ENCODE data around the gene SAMD4A.

The SAMD4A gene

GRCh38 chr14:54564868-54565784 is 1.8 kb upstream of the SAMD4A start:
- H3K27me3 ChIP-seq (ENCODE audit: control insufficient read depth, insufficient read depth, low read length, poor library complexity, severe bottlenecking): peaks cover 64% of the 10 kb centered on the region

DNA sequence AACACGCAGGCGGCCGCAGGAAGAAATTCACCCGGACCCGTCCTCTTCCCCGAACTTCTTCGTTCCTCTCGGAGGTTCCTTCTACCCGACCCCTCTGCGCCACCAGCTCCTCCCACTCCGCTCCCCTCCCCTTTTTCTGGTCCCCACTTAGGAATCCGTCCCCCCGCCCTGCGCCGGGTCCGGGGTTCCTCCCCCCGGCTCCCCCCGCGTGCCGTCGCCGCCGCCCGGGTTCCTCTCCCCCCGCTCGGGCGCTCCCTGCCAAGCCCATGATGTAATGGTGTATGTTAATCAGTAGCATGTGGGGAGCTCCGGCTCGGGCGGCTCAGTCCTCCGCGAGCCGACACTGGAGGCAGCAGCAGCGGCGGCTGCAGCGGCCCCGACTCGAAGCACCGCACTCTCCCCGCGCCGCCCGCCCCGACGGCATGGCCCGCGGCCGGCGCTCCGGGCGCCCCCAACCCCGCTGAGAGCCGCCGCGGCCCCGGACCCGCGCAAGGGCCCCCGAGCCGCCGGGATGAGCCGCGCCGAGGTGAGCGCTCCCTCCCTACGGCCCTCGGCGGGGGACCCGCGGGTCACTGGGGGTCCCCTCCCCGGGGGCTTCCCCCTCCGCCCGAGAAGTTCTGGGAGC is 1.0 kb upstream of the SAMD4A start:
- no peaks in the 10 kb centered on the region for H3K9me3 ChIP-seq (ENCODE audit: control insufficient read depth, low read length)
- 0 to 1% methylated on average over 72 of the region's 73 CpGs for WGBS, 2 experiments
- H3K36me3 ChIP-seq (ENCODE audit: control insufficient read depth, insufficient read depth, low read length): no peaks in the 10 kb centered on the region
- peaks cover 67% of the 10 kb centered on the region for H3K27me3 ChIP-seq (ENCODE audit: control insufficient read depth, insufficient read depth, low read length, poor library complexity, severe bottlenecking)
- H3K4me1 ChIP-seq (ENCODE audit: control insufficient read depth, insufficient read depth, low read length): peaks cover 11% of the 10 kb centered on the region
- H3K4me3 ChIP-seq (ENCODE audit: insufficient read depth, low read depth, low read length): peak overlapping the region; percentile 66
- no peak overlapping the region for H3K27ac ChIP-seq (ENCODE audit: insufficient read depth, low read depth, low read length, poor library complexity, severe bottlenecking)

More at GRCh38 chr14:54564868-54565784, 1.8 kb upstream of the SAMD4A start:
- Histone ChIP-seq H3K4me1 (ENCODE audit: control insufficient read depth, insufficient read depth, low read length) (peaks cover 11% of the 10 kb centered on the region), H3K9me3 (ENCODE audit: control insufficient read depth, low read length) (no peaks in the 10 kb centered on the region), H3K4me3 (ENCODE audit: insufficient read depth, low read depth, low read length) (peak overlapping the region; percentile 66), H3K36me3 (ENCODE audit: control insufficient read depth, insufficient read depth, low read length) (no peaks in the 10 kb centered on the region), H3K27ac (ENCODE audit: insufficient read depth, low read depth, low read length, poor library complexity, severe bottlenecking) (no peak overlapping the region)
- 0% methylated on average over 68 to 69 of the region's 69 CpGs for WGBS, 2 experiments

DNA sequence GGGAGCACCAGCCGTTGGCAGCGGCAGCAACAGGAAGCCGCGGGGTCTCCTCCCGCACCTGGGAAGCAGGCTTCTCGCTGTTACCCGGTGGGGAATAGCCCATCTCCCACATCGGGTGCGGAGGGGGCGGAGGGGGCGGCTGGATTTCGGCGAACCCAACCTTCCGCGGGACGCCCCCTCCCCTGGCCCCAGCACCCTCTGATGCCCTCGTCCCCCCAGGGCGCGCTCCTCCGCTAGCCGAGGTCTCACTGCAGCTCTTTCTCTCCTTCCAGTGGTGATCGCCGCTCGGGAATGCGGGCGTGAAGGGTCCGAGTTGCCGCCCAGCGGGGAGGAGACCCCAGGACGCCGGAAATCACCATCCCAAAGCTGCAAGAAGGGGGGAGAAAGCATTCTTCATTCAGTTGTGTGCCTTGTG is 303 bp downstream of the SAMD4A start:
- 0 to 1% methylated on average over 31 of the region's 31 CpGs for WGBS, 2 experiments
- Histone ChIP-seq H3K27me3 (ENCODE audit: control insufficient read depth, insufficient read depth, low read length, poor library complexity, severe bottlenecking) (peaks cover 67% of the 10 kb centered on the region), H3K36me3 (ENCODE audit: control insufficient read depth, insufficient read depth, low read length) (no peaks in the 10 kb centered on the region), H3K4me3 (ENCODE audit: insufficient read depth, low read depth, low read length) (peak overlapping the region; percentile 66), H3K27ac (ENCODE audit: insufficient read depth, low read depth, low read length, poor library complexity, severe bottlenecking) (no peak overlapping the region), H3K9me3 (ENCODE audit: control insufficient read depth, low read length) (no peaks in the 10 kb centered on the region), H3K4me1 (ENCODE audit: control insufficient read depth, insufficient read depth, low read length) (peaks cover 11% of the 10 kb centered on the region)

GRCh38 chr14:54567639-54568561 is 972 bp downstream of the SAMD4A start:
- Histone ChIP-seq H3K27me3 (ENCODE audit: control insufficient read depth, insufficient read depth, low read length, poor library complexity, severe bottlenecking) (peaks cover 62% of the 10 kb centered on the region), H3K9me3 (ENCODE audit: control insufficient read depth, low read length) (no peaks in the 10 kb centered on the region), H3K36me3 (ENCODE audit: control insufficient read depth, insufficient read depth, low read length) (no peaks in the 10 kb centered on the region), H3K4me3 (ENCODE audit: insufficient read depth, low read depth, low read length) (peak overlapping the region; percentile 66), H3K27ac (ENCODE audit: insufficient read depth, low read depth, low read length, poor library complexity, severe bottlenecking) (no peak overlapping the region), H3K4me1 (ENCODE audit: control insufficient read depth, insufficient read depth, low read length) (peaks cover 11% of the 10 kb centered on the region)
- 1 to 2% methylated on average over 66 to 70 of the region's 70 CpGs for WGBS, 2 experiments

- H3K9me3 ChIP-seq (ENCODE audit: control insufficient read depth, low read length): no peaks in the 10 kb centered on the region
- no peaks in the 10 kb centered on the region for H3K36me3 ChIP-seq (ENCODE audit: control insufficient read depth, insufficient read depth, low read length)
- peak overlapping the region; percentile 66 for H3K4me3 ChIP-seq (ENCODE audit: insufficient read depth, low read depth, low read length)
- peaks cover 59% of the 10 kb centered on the region for H3K27me3 ChIP-seq (ENCODE audit: control insufficient read depth, insufficient read depth, low read length, poor library complexity, severe bottlenecking)
- no peak overlapping the region for H3K27ac ChIP-seq (ENCODE audit: insufficient read depth, low read depth, low read length, poor library complexity, severe bottlenecking)
- WGBS, 2 experiments: 59 to 66% methylated on average over 12 to 13 of the region's 13 CpGs
- peaks cover 11% of the 10 kb centered on the region for H3K4me1 ChIP-seq (ENCODE audit: control insufficient read depth, insufficient read depth, low read length)
Observed at GRCh38 chr14:54568821-54569595, 2.1 kb downstream of the SAMD4A start.

- H3K9me3 ChIP-seq (ENCODE audit: control insufficient read depth, low read length): no peaks in the 10 kb centered on the region
- no peak overlapping the region for H3K27ac ChIP-seq (ENCODE audit: insufficient read depth, low read depth, low read length, poor library complexity, severe bottlenecking)
- H3K36me3 ChIP-seq (ENCODE audit: control insufficient read depth, insufficient read depth, low read length): no peaks in the 10 kb centered on the region
- WGBS, 2 experiments: 85 to 86% methylated on average over 5 of the region's 5 CpGs
- H3K27me3 ChIP-seq (ENCODE audit: control insufficient read depth, insufficient read depth, low read length, poor library complexity, severe bottlenecking): peaks cover 49% of the 10 kb centered on the region
- no peak overlapping the region for H3K4me3 ChIP-seq (ENCODE audit: insufficient read depth, low read depth, low read length)
- H3K4me1 ChIP-seq (ENCODE audit: control insufficient read depth, insufficient read depth, low read length): peaks cover 6% of the 10 kb centered on the region
Observed at GRCh38 chr14:54570047-54570446, 3.1 kb downstream of the SAMD4A start.

DNA sequence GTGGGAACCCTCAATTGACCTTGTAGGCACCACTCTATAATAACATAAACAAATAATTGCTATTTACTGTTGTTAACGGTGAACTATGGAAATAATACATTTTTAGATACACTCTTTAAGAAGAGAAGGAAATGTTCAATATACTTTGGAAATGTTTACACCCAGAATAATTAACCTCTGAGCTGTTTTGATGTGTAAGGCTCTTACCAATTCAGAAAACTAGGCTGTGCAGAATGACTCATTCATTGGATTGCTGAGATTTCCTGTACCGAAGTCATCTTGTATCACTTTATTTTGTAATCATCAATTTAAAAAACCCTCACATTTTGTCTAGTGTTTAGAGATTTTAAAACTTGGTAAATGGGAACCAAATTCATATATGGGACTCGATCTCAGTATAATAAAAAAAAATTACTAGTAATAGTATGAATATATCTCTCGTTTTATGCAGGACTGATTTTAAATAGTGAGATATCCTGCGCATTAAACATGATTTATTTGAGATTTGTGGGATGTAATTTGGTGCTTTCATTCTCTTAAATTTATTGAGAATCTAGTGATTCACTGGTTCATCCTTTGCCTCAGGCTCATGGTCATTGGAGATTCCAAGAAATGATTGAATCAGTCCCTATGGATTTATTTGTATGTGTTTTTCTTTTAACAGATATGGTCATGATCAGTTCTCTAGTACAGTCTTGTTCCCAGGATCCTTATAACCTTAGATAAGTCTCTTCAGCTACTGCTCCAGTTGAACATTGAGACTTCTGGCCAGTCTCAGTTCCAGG is 3.9 kb downstream of the SAMD4A start:
- H3K4me3 ChIP-seq (ENCODE audit: insufficient read depth, low read depth, low read length): no peak overlapping the region
- peaks cover 6% of the 10 kb centered on the region for H3K4me1 ChIP-seq (ENCODE audit: control insufficient read depth, insufficient read depth, low read length)
- 93 to 100% methylated on average over 2 to 3 of the region's 5 CpGs for WGBS, 2 experiments
- no peak overlapping the region for H3K27ac ChIP-seq (ENCODE audit: insufficient read depth, low read depth, low read length, poor library complexity, severe bottlenecking)
- H3K27me3 ChIP-seq (ENCODE audit: control insufficient read depth, insufficient read depth, low read length, poor library complexity, severe bottlenecking): peaks cover 41% of the 10 kb centered on the region
- no peaks in the 10 kb centered on the region for H3K36me3 ChIP-seq (ENCODE audit: control insufficient read depth, insufficient read depth, low read length)
- H3K9me3 ChIP-seq (ENCODE audit: control insufficient read depth, low read length): no peaks in the 10 kb centered on the region

DNA sequence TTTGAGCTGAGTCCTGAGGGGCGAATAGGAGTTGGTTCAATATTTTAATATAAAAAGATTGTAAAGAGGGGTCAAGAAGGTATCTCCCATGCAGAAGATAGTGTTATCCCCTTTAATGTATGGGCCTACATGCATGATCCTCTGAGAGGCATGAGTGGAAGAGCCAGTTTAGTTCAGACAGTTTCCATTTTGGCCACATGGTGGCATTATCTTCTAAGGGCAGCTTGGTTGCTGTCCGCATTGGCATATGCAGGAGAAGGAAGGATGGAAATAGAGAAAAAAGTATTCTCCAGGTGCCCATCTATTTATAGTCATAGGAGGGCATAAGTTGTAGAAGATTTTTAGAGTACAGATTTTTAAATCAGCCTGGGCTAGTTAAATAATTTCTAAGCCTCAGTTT is 5.4 kb downstream of the SAMD4A start:
- no peaks in the 10 kb centered on the region for H3K9me3 ChIP-seq (ENCODE audit: control insufficient read depth, low read length)
- no peak overlapping the region for H3K27ac ChIP-seq (ENCODE audit: insufficient read depth, low read depth, low read length, poor library complexity, severe bottlenecking)
- WGBS, 2 experiments: 82 to 84% methylated on average over 2 of the region's 2 CpGs
- peaks cover 6% of the 10 kb centered on the region for H3K4me1 ChIP-seq (ENCODE audit: control insufficient read depth, insufficient read depth, low read length)
- peaks cover 26% of the 10 kb centered on the region for H3K27me3 ChIP-seq (ENCODE audit: control insufficient read depth, insufficient read depth, low read length, poor library complexity, severe bottlenecking)
- H3K4me3 ChIP-seq (ENCODE audit: insufficient read depth, low read depth, low read length): no peak overlapping the region
- H3K36me3 ChIP-seq (ENCODE audit: control insufficient read depth, insufficient read depth, low read length): no peaks in the 10 kb centered on the region

DNA sequence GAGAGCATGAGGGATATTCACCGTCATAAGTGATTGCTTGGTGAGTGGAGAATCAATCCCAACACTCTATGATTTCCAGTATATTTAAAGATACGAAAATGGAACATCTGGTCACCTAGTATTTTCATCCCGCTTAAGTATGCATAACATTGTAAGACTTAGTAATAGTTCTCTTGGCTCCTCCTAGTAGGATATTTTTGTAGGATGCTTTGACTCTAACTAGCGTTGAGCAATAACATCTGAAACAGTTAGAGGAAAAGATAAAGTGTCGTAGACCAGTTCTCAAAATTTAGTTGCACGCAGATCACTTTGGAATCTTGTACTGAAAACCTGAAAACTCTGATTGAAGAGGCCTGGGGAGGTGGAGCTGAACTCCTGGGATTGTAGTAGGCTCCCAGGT is 7.6 kb downstream of the SAMD4A start:
- H3K27me3 ChIP-seq (ENCODE audit: control insufficient read depth, insufficient read depth, low read length, poor library complexity, severe bottlenecking): peaks cover 8% of the 10 kb centered on the region
- WGBS, 2 experiments: 93 to 96% methylated on average over 6 of the region's 6 CpGs
- no peaks in the 10 kb centered on the region for H3K4me1 ChIP-seq (ENCODE audit: control insufficient read depth, insufficient read depth, low read length)
- H3K27ac ChIP-seq (ENCODE audit: insufficient read depth, low read depth, low read length, poor library complexity, severe bottlenecking): no peak overlapping the region
- H3K4me3 ChIP-seq (ENCODE audit: insufficient read depth, low read depth, low read length): no peak overlapping the region
- no peaks in the 10 kb centered on the region for H3K9me3 ChIP-seq (ENCODE audit: control insufficient read depth, low read length)
- H3K36me3 ChIP-seq (ENCODE audit: control insufficient read depth, insufficient read depth, low read length): no peaks in the 10 kb centered on the region
